Astrocyte (in vitro differentiated cells and primary cell): ENCODE measurements around the gene TEX2.

Source experiments
- CTCF ChIP-seq: IDR thresholded peaks from 2 replicates; pipeline ENCODE4 v1.5.1; 2011; ENCODE audit warnings: low read depth, mild to moderate bottlenecking, inconsistent platforms, low read length, moderate library complexity; ENCODE audit not compliant: insufficient read depth
- EZH2 ChIP-seq: IDR thresholded peaks from 2 replicates; pipeline ENCODE4 v1.6.1; 2012; ENCODE audit warnings: mild to moderate bottlenecking, low read length, inconsistent platforms; ENCODE audit not compliant: insufficient read depth

DNA sequence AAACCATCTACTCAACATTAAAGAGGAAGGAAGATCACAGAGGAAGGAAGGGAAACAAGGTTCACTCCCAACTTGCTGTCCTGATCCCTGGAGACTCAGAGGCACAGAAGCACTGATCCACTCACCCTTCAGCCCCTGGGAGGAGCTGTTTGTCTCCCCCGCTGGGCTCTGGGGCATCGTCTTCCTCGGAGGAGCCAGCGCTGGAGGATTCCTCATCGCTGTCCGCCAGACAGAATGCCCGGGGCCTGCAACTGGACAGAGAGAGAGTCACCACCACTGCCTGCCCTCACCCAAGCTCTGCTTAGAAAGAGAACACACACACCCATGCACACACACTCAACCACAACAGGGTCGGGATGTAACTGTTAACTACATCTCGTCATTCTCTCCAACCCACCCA, 108.3 kb downstream of the TEX2 start:
- TF ChIP-seq CTCF (no peak), EZH2 (no peak)
